Osteocyte (in vitro differentiated cells): Measurements from ENCODE around the gene SWT1. TPM values are rescaled to one million over a fixed set of nuclear protein-coding genes. Genes with fewer than 3 reads are reported as not detected.

ENCODE experiments used
- DNase-seq: peaks from one replicate; pipeline ENCODE4 v3.0.0; 2021; ENCODE audit warnings: mixed read lengths; ENCODE audit not compliant: unreplicated experiment; ENCODE audit errors: extremely low spot score
- H3K27ac Mint-ChIP-seq: one replicate; pipeline ENCODE4 v1.8.0; 2021; ENCODE audit warnings: mild to moderate bottlenecking, mixed read lengths; ENCODE audit not compliant: unreplicated experiment
- H3K27me3 Mint-ChIP-seq: one replicate; pipeline ENCODE4 v1.8.0; 2021; ENCODE audit warnings: mixed read lengths; ENCODE audit not compliant: unreplicated experiment
- H3K36me3 Mint-ChIP-seq: one replicate; pipeline ENCODE4 v1.8.0; 2021; ENCODE audit warnings: mixed read lengths; ENCODE audit not compliant: unreplicated experiment
- H3K4me1 Mint-ChIP-seq: one replicate; pipeline ENCODE4 v1.8.0; 2021; ENCODE audit warnings: mixed read lengths; ENCODE audit not compliant: unreplicated experiment
- H3K4me3 Mint-ChIP-seq: one replicate; pipeline ENCODE4 v1.8.0; 2021; ENCODE audit warnings: mild to moderate bottlenecking, moderate library complexity, mixed read lengths; ENCODE audit not compliant: unreplicated experiment
- H3K9me3 Mint-ChIP-seq: one replicate; pipeline ENCODE4 v1.8.0; 2021; ENCODE audit warnings: mixed read lengths; ENCODE audit not compliant: unreplicated experiment
- total RNA-seq: library from RNA; stranded (reverse); gene quantifications from 2 replicates; pipeline ENCODE4 v1.2.1, GENCODE V29; 2021
- TF ChIP-seq, protein P1 (sequence below): fragments of 200-600 bp; sonication (generic); IDR thresholded peaks from 2 replicates; pipeline ENCODE4 v1.5.0; 2021; ENCODE audit warnings: antibody characterized with exemption, mild to moderate bottlenecking, moderate library complexity

Gene SWT1
- total RNA-seq, 1 donor from 2014 or later: 7.6 TPM

DNA sequence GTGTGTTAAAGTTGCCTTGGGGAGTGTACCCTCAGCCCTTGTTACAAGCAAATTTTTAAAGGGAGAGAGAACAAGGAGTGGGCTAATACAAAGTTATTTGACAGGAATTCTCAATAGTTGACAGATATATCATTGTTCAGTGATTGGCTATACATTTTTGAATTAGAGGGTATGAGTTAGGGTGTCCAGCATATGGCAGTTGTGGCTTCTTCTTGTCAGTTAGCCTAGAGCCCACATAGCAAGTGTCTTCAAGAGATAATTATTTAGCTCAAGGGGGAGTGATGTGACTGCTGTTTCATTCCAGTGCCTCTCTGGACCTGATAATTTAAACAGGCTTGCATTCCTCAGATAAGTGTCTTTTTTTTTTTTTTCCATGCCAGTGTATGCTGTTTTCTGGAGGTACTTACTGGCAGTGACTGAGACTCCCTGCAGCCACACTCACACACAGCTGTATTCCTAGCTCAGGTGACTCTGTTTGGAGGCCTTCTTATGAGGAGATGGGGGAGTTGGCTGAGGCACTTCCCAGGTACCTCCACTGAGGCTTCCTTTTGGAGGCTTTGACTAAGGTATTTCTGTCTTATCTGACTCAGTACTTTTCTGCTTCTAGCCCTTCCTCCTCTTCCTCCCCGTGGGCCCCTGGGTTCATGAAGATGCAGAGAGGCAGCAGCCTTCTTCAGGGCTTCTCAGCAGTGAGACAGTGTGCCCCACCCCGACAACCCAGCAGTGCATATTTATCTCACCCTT lies 127.7 kb downstream of the SWT1 start:
- Mint-ChIP-seq H3K4me1 (peaks cover 21% of the 10 kb centered on the region), H3K9me3 (peaks cover 7% of the 10 kb centered on the region), H3K27ac (peak overlapping the region; percentile 12), H3K27me3 (no peaks in the 10 kb centered on the region), H3K4me3 (no peak overlapping the region), H3K36me3 (peaks cover 23% of the 10 kb centered on the region)
- no peak for DNase-seq
- TF ChIP-seq, protein P1, sequence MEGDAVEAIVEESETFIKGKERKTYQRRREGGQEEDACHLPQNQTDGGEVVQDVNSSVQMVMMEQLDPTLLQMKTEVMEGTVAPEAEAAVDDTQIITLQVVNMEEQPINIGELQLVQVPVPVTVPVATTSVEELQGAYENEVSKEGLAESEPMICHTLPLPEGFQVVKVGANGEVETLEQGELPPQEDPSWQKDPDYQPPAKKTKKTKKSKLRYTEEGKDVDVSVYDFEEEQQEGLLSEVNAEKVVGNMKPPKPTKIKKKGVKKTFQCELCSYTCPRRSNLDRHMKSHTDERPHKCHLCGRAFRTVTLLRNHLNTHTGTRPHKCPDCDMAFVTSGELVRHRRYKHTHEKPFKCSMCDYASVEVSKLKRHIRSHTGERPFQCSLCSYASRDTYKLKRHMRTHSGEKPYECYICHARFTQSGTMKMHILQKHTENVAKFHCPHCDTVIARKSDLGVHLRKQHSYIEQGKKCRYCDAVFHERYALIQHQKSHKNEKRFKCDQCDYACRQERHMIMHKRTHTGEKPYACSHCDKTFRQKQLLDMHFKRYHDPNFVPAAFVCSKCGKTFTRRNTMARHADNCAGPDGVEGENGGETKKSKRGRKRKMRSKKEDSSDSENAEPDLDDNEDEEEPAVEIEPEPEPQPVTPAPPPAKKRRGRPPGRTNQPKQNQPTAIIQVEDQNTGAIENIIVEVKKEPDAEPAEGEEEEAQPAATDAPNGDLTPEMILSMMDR: no peak

- Mint-ChIP-seq H3K36me3 (peaks cover 18% of the 10 kb centered on the region), H3K4me1 (peaks cover 13% of the 10 kb centered on the region), H3K27me3 (no peaks in the 10 kb centered on the region), H3K27ac (no peak overlapping the region), H3K4me3 (no peak overlapping the region), H3K9me3 (peaks cover 8% of the 10 kb centered on the region)
- TF ChIP-seq, protein P1: no peak
- no peak for DNase-seq
Observed at GRCh38 chr1:185287451-185287850, 130.5 kb downstream of the SWT1 start.

- no peak for DNase-seq
- TF ChIP-seq, protein P1: no peak
- no peak overlapping the region for H3K4me3 Mint-ChIP-seq
- H3K9me3 Mint-ChIP-seq: peaks cover 8% of the 10 kb centered on the region
- no peaks in the 10 kb centered on the region for H3K27me3 Mint-ChIP-seq
- H3K4me1 Mint-ChIP-seq: peaks cover 16% of the 10 kb centered on the region
- peak overlapping the region; percentile 28 for H3K27ac Mint-ChIP-seq
- peaks cover 24% of the 10 kb centered on the region for H3K36me3 Mint-ChIP-seq
Observed at GRCh38 chr1:185288435-185288834, 131.5 kb downstream of the SWT1 start.

GRCh38 chr1:185289880-185290279 lies 132.9 kb downstream of the SWT1 start:
- peaks cover 34% of the 10 kb centered on the region for H3K36me3 Mint-ChIP-seq
- TF ChIP-seq, protein P1: no peak
- H3K27me3 Mint-ChIP-seq: no peaks in the 10 kb centered on the region
- peaks cover 8% of the 10 kb centered on the region for H3K9me3 Mint-ChIP-seq
- H3K4me1 Mint-ChIP-seq: peaks cover 10% of the 10 kb centered on the region
- H3K4me3 Mint-ChIP-seq: no peak overlapping the region
- DNase-seq: no peak
- no peak overlapping the region for H3K27ac Mint-ChIP-seq

- Mint-ChIP-seq H3K4me3 (no peak overlapping the region), H3K27me3 (no peaks in the 10 kb centered on the region), H3K36me3 (peaks cover 44% of the 10 kb centered on the region), H3K9me3 (peaks cover 8% of the 10 kb centered on the region), H3K27ac (no peak overlapping the region), H3K4me1 (peaks cover 3% of the 10 kb centered on the region)
- no peak for DNase-seq
- TF ChIP-seq, protein P1: no peak
Observed at GRCh38 chr1:185291159-185291558, 134.2 kb downstream of the SWT1 start.
